ENCODE results near the gene SNX9. TPM values are rescaled to one million over a fixed set of nuclear protein-coding genes. Genes with fewer than 3 reads are reported as not detected.

The SNX9 gene
- total and polyA plus RNA-seq, 2 of the 8 experiments (the other 6 are each of a cell fraction or from before 2014, with no cell fraction given), result 11.8 to 23.2 TPM

DNA sequence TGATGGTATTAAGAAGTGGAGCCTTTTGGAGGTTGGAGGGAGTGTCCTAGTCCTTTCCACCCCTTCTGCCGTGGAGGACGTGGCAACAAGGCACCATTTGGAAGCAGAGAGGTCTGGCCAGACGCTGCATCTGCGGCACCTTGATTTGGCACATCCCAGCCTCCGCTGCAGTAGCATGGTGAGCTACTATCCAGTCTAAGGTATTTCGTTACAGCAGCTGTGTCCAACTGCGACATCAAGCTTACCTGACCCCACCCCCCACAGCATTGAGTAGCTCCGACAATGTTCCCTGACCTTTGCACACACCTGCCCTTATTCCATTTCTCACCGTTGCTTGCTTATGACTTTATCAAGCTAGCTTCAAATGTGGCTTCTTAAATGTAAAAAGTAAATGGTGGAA, 128.8 kb downstream of the SNX9 start:
- Histone ChIP-seq H4K8ac (ENCODE audit: extremely low read depth, insufficient read depth, low read length) (no peak overlapping the region), H2BK15ac (ENCODE audit: low read length) (no peak overlapping the region), H2AFZ (ENCODE audit: low read length) (no peak overlapping the region), H3K23me2 (ENCODE audit: low read depth, low read length) (no peaks in the 10 kb centered on the region), H3K14ac (ENCODE audit: insufficient read length) (no peak overlapping the region), H3K4me3 (ENCODE audit: extremely low read depth in 1 of 4, insufficient read depth in 2 of 4, low read depth in 3 of 4, low read length in 4 of 4) (no peak overlapping the region), H3K4me2 (ENCODE audit: insufficient read depth in 1 of 2, low read depth in 2 of 2, low read length in 2 of 2) (no peak overlapping the region), H2BK120ac (replicated peaks; ENCODE audit: low read depth, low read length) (no peak overlapping the region), H3K27ac (ENCODE audit: low read depth, low read length) (no peak overlapping the region), H3K79me2 (ENCODE audit: control insufficient read depth in 1 of 2, insufficient read depth in 2 of 2, low read length in 2 of 2) (no peaks in the 10 kb centered on the region), H3K27me3 (replicated peaks in 1 of 4; ENCODE audit: control insufficient read depth in 3 of 4, extremely low read depth in 1 of 4, insufficient read depth in 3 of 4, low read length in 3 of 4) (no peaks in the 10 kb centered on the region), H3K9ac (replicated peaks in 1 of 4; ENCODE audit: extremely low read depth in 1 of 4, low read depth in 3 of 4, low read length in 3 of 4) (no peak overlapping the region), H2AK5ac (ENCODE audit: low read depth, low read length) (no peak overlapping the region), H4K5ac (ENCODE audit: insufficient read length, low read depth, low read length) (no peak overlapping the region), H4K91ac (replicated peaks; ENCODE audit: insufficient read length, low read length) (no peak overlapping the region), H2BK5ac (ENCODE audit: low read depth, low read length) (no peak overlapping the region), H3K18ac (ENCODE audit: extremely low read depth, low read length) (no peak overlapping the region), H3K36me3 (ENCODE audit: control insufficient read depth in 2 of 4, insufficient read depth in 4 of 4, low read length in 3 of 4) (no peaks in the 10 kb centered on the region), H3K79me1 (ENCODE audit: low read depth, low read length) (no peaks in the 10 kb centered on the region), H2BK12ac (ENCODE audit: low read depth, low read length) (no peak overlapping the region), H3K9me3 (ENCODE audit: insufficient read depth in 2 of 2, low read depth in 1 of 2, low read length in 1 of 2) (no peaks in the 10 kb centered on the region), H4K20me1 (replicated peaks in 1 of 2; ENCODE audit: control insufficient read depth in 1 of 2, insufficient read depth in 2 of 2, low read length in 2 of 2) (no peaks in the 10 kb centered on the region), H3K4me1 (replicated peaks in 1 of 4; ENCODE audit: control insufficient read depth in 3 of 4, insufficient read depth in 4 of 4, low read length in 3 of 4) (peaks cover 0 to 2% (median 0%) of the 10 kb centered on the region in 4 experiments; a peak in 1 of 7 replicates), H3K4ac (replicated peaks; ENCODE audit: insufficient read length, low read depth, low read length) (no peak overlapping the region), H3K56ac (replicated peaks; ENCODE audit: insufficient read length, low read depth, low read length) (no peak overlapping the region), H2BK20ac (ENCODE audit: low read length) (no peak overlapping the region), H3K23ac (ENCODE audit: insufficient read length) (no peak overlapping the region)
- ChIA-PET POLR2A (ENCODE audit: partially characterized antibody) (no interaction called here), CTCF (ENCODE audit: partially characterized antibody) (interaction anchor here (0.7 to 1.6 kb wide), 4 partner anchors 9 to 234 kb away, joined by 3 to 4 read pairs (median 4); no protein-coding TSS in a partner anchor)
- FAIRE-seq, result no peak
- DNase-seq (ENCODE audit: low read depth in 1 of 2, low spot score in 2 of 2), result no peak
- TF ChIP-seq RXRA (IDR thresholded peaks at IDR 0.05; ENCODE audit: insufficient read depth, low read depth, low read length) (no peak), KDM1A (IDR thresholded peaks at IDR 0.05; ENCODE audit: borderline replicate concordance, low read length) (no peak), ZNF274 (IDR thresholded peaks at IDR 0.05; ENCODE audit: borderline replicate concordance, extremely low read depth, low read length) (no peak), HDAC6 (IDR thresholded peaks at IDR 0.05; ENCODE audit: low read depth, low read length) (no peak), EZH2 (IDR thresholded peaks at IDR 0.05; ENCODE audit: low read depth, low read length, severe bottlenecking) (no peak), RBBP5 (IDR thresholded peaks at IDR 0.05; ENCODE audit: borderline replicate concordance, low read depth, low read length) (no peak), CHD2 (IDR thresholded peaks at IDR 0.05; ENCODE audit: low read length) (no peak), BRCA1 (IDR thresholded peaks at IDR 0.05; ENCODE audit: low read depth, low read length) (no peak), NANOG (IDR thresholded peaks at IDR 0.05; ENCODE audit: insufficient read depth, low read depth, low read length, poor library complexity, severe bottlenecking) (no peak), KDM4A (IDR thresholded peaks at IDR 0.05; ENCODE audit: low read depth, low read length, severe bottlenecking) (no peak)
- 89% methylated on average over 9 of the region's 9 CpGs; no CpG with 5 or more reads in 1 of the 2 experiments for WGBS, 2 experiments (ENCODE audit: extremely low coverage in 1 of 2, insufficient coverage in 1 of 2, insufficient read length in 1 of 2, insufficient replicate concordance in 2 of 2, low coverage in 1 of 2, low lambda C conversion rate in 2 of 2, missing lambda C conversion rate in 1 of 2)

Data from H1 (cell line).